HG03457 (cell line): ENCODE measurements around the gene SENP3.
A peak's percentile ranks its signal among the peaks of the same experiment; 100 is the strongest.

Experiments used
- ATAC-seq: cut with Tn5 transposase; IDR thresholded peaks from one replicate; pipeline ENCODE4 v1.9.1; 2021; ENCODE audit warnings: moderate number of reproducible peaks; ENCODE audit not compliant: unreplicated experiment

The SENP3 gene

DNA sequence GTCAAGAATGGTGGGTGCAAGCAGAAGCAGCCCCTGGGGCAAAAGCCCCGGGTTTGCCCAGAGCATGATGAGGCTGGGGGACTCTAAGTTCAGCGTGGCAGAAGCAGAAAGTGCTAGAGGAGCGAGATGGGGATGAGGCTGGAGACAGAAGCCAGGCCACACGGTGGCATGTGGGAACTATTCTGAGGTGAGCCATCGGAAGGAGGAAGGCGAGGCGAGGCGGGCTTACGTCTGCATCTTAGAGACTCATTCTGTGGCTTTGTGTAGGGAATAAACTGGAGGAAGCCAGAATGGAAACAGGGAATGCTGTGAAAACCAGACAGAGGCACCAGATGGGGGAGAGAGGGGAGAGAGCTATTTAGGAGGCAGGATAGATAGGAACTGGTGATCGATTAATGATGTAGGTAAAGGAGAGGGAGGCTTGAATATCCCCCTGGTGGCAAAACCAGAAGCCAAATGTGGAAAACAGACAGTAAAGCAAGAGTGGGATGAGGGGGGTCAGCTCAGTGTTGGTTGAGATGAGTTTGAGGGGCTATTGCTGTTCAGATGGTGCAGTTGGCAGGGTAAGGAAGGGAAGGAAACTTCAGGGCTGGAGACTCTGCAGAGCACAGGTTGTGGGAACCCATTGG, 6.3 kb upstream of the SENP3 start:
- no peak for ATAC-seq

DNA sequence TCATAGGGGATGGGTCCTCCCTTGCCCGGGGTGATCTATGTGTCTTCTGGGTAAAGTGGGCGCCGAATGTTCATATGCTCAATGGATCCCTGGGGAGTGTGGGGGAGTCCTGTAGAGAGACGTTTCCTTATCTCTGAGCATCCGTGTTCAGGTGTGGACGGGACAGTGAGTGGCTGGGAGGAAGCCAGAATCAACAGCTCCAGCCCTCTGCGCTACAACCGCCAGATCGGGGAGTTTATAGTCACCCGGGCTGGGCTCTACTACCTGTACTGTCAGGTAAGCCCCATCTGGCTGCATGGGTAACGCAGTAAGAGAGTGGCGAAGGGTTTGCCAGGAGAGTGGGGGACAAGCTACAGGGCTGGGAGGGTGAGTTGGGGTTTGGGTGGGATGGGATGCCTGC, 5.1 kb upstream of the SENP3 start:
- no peak for ATAC-seq

DNA sequence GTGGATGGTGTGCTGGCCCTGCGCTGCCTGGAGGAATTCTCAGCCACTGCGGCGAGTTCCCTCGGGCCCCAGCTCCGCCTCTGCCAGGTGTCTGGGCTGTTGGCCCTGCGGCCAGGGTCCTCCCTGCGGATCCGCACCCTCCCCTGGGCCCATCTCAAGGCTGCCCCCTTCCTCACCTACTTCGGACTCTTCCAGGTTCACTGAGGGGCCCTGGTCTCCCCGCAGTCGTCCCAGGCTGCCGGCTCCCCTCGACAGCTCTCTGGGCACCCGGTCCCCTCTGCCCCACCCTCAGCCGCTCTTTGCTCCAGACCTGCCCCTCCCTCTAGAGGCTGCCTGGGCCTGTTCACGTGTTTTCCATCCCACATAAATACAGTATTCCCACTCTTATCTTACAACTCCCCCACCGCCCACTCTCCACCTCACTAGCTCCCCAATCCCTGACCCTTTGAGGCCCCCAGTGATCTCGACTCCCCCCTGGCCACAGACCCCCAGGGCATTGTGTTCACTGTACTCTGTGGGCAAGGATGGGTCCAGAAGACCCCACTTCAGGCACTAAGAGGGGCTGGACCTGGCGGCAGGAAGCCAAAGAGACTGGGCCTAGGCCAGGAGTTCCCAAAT, 4.5 kb upstream of the SENP3 start:
- ATAC-seq = no peak

DNA sequence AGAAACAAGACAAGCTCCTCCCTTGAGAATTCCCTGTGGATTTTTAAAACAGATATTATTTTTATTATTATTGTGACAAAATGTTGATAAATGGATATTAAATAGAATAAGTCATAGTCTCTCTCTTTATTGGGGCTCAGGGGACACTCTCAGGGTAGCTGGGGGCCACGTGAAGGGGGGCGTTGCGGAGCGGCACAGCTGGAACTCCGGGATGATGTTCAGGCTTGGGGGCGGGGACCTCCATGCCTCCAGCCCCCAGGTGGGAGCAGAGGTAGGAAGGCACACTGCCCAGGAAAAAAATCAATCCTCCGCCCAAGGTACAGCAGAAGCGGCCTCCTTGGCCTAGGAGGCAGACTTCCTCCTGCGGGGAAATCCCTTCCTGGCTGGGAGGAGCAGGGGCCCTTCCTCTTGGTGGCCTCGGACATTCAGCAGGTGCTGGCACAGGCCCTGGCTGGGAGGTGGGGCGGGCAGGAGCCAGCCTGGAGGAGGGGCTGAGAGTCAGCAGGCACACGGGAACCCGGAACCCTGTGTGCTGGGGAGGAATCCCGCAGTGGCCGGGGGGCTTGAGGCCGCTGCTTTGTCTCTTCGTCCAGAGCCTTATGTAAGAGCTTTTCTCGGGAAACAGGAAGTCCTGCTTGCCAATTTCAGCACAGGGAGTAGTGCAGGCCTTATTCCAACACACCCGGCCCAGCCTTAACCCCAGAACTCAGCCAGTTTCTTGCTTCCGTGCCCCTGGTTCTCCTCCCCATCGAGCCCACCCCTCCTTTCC, 3.8 kb upstream of the SENP3 start:
- no peak for ATAC-seq

DNA sequence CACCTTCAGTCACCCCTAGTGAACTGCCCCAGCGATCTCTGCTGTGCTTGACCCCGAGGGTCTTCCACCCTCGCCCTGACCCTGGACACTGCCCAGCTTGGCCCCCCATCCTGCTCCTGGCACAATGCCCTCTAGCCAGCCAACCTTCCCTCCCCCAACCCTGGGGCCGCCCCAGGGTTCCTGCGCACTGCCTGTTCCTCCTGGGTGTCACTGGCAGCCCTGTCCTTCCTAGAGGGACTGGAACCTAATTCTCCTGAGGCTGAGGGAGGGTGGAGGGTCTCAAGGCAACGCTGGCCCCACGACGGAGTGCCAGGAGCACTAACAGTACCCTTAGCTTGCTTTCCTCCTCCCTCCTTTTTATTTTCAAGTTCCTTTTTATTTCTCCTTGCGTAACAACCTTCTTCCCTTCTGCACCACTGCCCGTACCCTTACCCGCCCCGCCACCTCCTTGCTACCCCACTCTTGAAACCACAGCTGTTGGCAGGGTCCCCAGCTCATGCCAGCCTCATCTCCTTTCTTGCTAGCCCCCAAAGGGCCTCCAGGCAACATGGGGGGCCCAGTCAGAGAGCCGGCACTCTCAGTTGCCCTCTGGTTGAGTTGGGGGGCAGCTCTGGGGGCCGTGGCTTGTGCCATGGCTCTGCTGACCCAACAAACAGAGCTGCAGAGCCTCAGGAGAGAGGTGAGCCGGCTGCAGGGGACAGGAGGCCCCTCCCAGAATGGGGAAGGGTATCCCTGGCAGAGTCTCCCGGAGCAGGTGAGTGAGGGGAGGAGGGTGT, 3.0 kb upstream of the SENP3 start, which contains the start of gene TNFSF13:
Gene TNFSF13 (plus strand): TSS at position 207 of the 776 bp plus-strand sequence. CDS start 290 bp downstream, at position 497.
- ATAC-seq = no peak

GRCh38 chr17:7559320-7560171, 2.2 kb upstream of the SENP3 start:
- ATAC-seq = no peak

DNA sequence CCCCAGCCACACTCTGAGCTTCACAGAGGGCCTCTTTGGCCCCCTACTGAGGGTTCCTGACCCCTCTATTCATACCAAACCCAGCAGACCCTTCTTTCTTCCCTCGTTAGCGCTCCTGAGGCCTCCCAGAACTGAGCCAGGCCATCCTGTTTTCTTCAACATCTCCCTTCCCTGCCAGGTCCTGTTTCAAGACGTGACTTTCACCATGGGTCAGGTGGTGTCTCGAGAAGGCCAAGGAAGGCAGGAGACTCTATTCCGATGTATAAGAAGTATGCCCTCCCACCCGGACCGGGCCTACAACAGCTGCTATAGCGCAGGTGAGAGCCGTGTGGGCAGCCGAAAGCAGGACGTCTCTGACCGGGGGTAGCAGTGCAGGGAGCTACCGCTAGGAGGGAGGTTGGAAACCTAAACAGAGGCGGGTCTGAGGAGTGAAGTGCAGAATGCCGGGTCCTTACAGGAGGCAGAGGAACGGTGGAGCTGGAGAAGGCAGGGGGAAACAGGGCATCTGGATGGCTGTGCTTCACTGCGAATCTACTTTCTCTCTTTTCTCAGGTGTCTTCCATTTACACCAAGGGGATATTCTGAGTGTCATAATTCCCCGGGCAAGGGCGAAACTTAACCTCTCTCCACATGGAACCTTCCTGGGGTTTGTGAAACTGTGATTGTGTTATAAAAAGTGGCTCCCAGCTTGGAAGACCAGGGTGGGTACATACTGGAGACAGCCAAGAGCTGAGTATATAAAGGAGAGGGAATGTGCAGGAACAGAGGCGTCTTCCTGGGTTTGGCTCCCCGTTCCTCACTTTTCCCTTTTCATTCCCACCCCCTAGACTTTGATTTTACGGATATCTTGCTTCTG, 1.3 kb upstream of the SENP3 start:
- no peak for ATAC-seq

DNA sequence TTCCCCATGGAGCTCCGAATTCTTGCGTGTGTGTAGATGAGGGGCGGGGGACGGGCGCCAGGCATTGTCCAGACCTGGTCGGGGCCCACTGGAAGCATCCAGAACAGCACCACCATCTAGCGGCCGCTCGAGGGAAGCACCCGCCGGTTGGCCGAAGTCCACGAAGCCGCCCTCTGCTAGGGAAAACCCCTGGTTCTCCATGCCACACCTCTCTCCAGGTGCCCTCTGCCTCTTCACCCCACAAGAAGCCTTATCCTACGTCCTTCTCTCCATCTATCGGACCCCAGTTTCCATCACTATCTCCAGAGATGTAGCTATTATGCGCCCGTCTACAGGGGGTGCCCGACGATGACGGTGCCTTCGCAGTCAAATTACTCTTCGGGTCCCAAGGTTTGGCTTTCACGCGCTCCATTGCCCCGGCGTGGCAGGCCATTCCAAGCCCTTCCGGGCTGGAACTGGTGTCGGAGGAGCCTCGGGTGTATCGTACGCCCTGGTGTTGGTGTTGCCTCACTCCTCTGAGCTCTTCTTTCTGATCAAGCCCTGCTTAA, 617 bp upstream of the SENP3 start:
- ATAC-seq = no peak

DNA sequence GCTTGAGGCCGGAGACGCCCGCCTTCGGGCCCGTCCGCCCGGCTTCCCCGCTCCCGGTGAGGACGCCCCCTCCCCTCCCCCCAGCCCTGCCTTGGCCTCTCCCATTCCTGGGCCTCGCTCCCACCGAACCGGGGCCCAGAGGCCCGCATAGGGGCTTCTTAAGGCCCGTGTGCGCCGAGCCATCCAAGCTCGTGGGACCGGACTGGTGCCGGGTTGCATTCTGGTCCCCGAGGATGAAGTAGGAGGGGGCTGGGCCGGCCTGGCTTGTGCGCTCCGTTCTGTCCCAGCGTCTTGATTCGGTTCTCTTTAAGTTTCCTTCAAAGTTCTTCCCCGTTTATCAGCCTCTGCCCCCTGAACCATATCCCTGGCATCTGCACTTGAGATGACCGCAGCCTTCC, 488 bp downstream of the SENP3 start:
- no peak for ATAC-seq

DNA sequence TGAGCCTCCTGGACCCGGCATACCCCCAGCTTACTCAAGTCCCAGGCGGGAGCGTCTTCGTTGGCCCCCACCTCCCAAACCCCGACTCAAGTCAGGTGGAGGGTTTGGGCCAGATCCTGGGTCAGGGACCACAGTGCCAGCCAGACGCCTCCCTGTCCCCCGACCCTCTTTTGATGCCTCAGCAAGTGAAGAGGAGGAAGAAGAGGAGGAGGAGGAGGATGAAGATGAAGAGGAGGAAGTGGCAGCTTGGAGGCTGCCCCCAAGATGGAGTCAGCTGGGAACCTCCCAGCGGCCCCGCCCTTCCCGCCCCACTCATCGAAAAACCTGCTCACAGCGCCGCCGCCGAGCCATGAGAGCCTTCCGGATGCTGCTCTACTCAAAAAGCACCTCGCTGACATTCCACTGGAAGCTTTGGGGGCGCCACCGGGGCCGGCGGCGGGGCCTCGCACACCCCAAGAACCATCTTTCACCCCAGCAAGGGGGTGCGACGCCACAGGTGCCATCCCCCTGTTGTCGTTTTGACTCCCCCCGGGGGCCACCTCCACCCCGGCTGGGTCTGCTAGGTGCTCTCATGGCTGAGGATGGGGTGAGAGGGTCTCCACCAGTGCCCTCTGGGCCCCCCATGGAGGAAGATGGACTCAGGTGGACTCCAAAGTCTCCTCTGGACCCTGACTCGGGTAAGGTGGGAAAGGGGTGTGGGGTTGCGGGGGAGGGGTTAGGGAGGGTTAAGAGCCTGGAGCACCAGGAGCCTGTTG, 1.6 kb downstream of the SENP3 start:
- no peak for ATAC-seq

GRCh38 chr17:7569571-7569970, 7.9 kb downstream of the SENP3 start:
- ATAC-seq = no peak

- ATAC-seq = no peak
These were observed 8.6 kb downstream of the SENP3 start for GRCh38 chr17:7570351-7570750.

DNA sequence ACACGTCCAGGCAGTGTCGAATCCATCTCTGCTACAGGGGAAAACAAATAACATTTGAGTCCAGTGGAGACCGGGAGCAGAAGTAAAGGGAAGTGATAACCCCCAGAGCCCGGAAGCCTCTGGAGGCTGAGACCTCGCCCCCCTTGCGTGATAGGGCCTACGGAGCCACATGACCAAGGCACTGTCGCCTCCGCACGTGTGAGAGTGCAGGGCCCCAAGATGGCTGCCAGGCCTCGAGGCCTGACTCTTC, 10.5 kb downstream of the SENP3 start:
- ATAC-seq = peak; percentile 83

DNA sequence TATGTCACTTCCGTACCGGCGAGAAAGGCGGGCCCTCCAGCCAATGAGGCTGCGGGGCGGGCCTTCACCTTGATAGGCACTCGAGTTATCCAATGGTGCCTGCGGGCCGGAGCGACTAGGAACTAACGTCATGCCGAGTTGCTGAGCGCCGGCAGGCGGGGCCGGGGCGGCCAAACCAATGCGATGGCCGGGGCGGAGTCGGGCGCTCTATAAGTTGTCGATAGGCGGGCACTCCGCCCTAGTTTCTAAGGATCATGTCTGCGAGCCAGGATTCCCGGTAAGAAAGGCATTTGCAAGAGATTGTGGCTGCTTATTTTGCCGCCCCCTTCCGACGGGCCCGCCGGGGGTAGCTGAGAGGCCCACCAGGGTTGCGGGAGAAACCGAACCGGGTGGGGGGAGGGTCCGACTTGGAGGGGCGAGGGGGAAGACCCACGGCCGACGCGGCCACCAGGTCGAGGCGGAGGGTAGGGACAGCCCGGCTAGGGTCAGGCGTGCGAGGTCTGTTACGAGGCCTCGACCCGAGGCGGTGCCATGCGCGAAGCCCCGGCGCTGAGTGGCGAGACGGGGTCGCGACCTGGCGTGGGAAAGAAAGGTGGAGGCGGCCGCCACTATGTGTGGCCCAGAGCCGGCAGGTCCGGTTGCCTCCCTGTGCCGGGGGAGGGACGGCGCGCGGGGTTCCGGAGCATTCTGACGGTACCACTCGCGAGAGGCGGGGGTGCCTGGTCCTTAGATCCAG, 11.0 kb downstream of the SENP3 start:
- ATAC-seq = no peak

DNA sequence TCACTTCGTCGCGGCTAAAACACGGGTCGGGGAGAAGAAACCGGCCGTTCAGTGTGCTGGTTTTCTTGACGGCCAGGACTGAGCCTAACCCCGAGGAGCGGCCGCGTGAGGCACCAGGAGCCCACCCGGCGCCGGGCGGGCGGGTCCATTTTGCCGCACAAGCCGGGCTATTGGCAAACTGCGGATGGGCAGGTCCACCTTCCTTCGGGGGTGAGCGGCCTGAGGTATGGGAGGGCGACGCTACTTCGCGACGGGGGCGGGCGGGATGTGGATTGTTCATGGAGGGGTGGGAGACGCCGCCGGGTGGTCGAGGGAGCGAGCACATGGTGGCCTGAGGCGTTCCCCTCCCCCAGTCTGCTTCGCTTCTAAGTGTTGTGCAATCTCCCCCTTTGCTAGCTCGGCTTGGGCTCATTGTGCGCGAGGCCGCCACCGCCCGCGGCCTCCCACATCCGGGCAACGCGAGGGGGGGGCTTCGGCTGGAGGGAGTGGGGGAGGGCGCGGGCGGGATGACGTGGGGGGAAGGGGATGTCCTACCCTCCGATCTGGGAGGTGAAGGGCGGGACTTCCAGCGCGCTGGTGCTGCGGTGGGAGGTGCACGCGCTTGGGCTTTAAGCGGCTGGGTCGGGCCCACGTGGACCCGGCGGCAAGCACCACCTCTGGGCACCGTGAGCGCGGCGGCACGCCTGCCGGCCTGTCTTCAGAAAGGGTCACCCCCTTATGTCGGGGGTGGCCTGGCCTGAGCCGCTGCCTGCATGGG, 11.8 kb downstream of the SENP3 start:
- ATAC-seq = no peak

DNA sequence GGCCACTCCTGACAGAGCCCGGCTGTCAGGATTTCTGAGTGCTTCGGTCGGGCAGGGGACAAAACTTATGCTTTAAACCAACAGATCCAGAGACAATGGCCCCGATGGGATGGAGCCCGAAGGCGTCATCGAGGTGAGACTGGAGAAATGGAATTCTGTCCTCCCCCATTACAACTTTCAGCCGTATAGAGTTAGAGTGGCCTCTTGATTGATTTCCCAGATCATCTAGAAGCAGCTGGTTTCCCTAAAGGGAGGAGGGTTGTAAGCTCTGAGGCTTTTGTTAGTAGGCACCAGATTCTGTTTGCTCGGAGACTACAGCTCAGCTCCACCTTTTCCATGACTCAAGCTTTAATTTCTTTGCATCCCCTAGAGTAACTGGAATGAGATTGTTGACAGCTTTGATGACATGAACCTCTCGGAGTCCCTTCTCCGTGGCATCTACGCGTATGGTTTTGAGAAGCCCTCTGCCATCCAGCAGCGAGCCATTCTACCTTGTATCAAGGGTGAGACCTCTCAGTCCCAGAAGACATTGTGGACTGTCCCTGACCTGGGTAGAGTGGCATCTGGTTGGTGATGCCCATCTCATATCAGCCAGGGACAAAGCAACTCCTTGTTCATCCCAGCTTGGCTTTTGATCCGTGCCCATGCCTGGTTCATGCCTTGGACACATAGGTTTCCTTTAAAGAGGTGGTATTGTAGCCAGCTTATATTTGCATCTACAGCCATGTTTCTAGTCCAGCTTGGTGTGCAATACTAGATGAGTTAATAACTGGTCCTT, 12.6 kb downstream of the SENP3 start:
- ATAC-seq = no peak

- no peak for ATAC-seq
These were observed 13.8 kb downstream of the SENP3 start for GRCh38 chr17:7575481-7575883.
